Fibroblast of skin of left biceps (primary cell): ENCODE results near the gene OLFML2A.
A peak's percentile ranks its signal among the peaks of the same experiment; 100 is the strongest.
"Not testable (repeated sequence)": the region's sequence is repeated elsewhere in the genome, so short reads cannot be mapped to it uniquely, and the experiment has no call there.

Experiments used
- DNase-seq, 2 experiments: peaks; one replicate each; pipeline ENCODE4 v3.0.0-alpha.2; 2013; ENCODE audit warnings: low read depth in 2 of 2

The OLFML2A gene

GRCh38 chr9:124761196-124761595 lies 15.7 kb upstream of the OLFML2A start:
- DNase-seq: no peak

GRCh38 chr9:124761710-124762109 lies 15.2 kb upstream of the OLFML2A start:
- no peak for DNase-seq

GRCh38 chr9:124762633-124763032 lies 14.3 kb upstream of the OLFML2A start:
- no peak for DNase-seq

GRCh38 chr9:124764774-124765438 lies 12.0 kb upstream of the OLFML2A start:
- DNase-seq: no peak

- DNase-seq: no peak
These were observed 11.5 kb upstream of the OLFML2A start for GRCh38 chr9:124765439-124765835.

- DNase-seq: no peak
These were observed 10.6 kb upstream of the OLFML2A start for GRCh38 chr9:124766326-124766725.

GRCh38 chr9:124766815-124767554 lies 9.9 kb upstream of the OLFML2A start:
- DNase-seq: no peak

GRCh38 chr9:124767821-124768220 lies 9.1 kb upstream of the OLFML2A start:
- no peak for DNase-seq

GRCh38 chr9:124768334-124768733 lies 8.6 kb upstream of the OLFML2A start:
- no peak for DNase-seq

GRCh38 chr9:124768750-124769548 lies 8.0 kb upstream of the OLFML2A start:
- no peak for DNase-seq

- no peak for DNase-seq
These were observed 7.2 kb upstream of the OLFML2A start for GRCh38 chr9:124769549-124770358.

- DNase-seq: no peak
These were observed 6.4 kb upstream of the OLFML2A start for GRCh38 chr9:124770359-124771020.

GRCh38 chr9:124771021-124771866 lies 5.7 kb upstream of the OLFML2A start, which contains the start of gene NR6A1:
Gene NR6A1 (minus strand): TSS chr9:124771311.
- peak; percentile 84 to 89 for DNase-seq

GRCh38 chr9:124771867-124772679 lies 4.9 kb upstream of the OLFML2A start:
- no peak for DNase-seq

GRCh38 chr9:124772877-124773276 lies 4.1 kb upstream of the OLFML2A start:
- not testable (repeated sequence) for DNase-seq

- no peak for DNase-seq
These were observed 3.3 kb upstream of the OLFML2A start for GRCh38 chr9:124773473-124774128.

- no peak for DNase-seq
These were observed 2.6 kb upstream of the OLFML2A start for GRCh38 chr9:124774129-124774978.

GRCh38 chr9:124776618-124776953 lies 347 bp upstream of the OLFML2A start:
- no peak for DNase-seq
